Prostate gland (tissue), 2 donors: ENCODE measurements around the gene SPTAN1.

ENCODE experiments used
- CTCF ChIP-seq, 4 experiments: fragments of 200-600 bp in 2 of 4; fragments of 450-650 bp in 2 of 4; sonication (generic) in 2 of 4; IDR thresholded peaks; 1 replicate in 3 of 4; 2 replicates in 1 of 4; pipeline ENCODE4 v1.5.1; 2016 to 2019; ENCODE audit warnings: antibody characterized with exemption in 4 of 4, mild to moderate bottlenecking in 2 of 4, moderate library complexity in 2 of 4
- POLR2AphosphoS5 ChIP-seq: sonication (generic); formaldehyde crosslinking; IDR thresholded peaks from one replicate; pipeline ENCODE4 v1.6.1; 2017; ENCODE audit warnings: antibody characterized with exemption

GRCh38 chr9:128635266-128636023, 83.1 kb downstream of the SPTAN1 start:
- TF ChIP-seq POLR2AphosphoS5: peak; percentile 78
- TF ChIP-seq CTCF (IDR thresholded peaks at IDR 0.05): peak in 3 of 4 experiments; percentile 55 to 80 (median 68)
